Measurements from ENCODE around the gene PODNL1.
"Not testable (repeated sequence)": the region's sequence is repeated elsewhere in the genome, so short reads cannot be mapped to it uniquely, and the experiment has no call there.

Gene PODNL1

GRCh38 chr19:13923194-13923987 lies 14.8 kb downstream of the PODNL1 start:
- no peak for DNase-seq

- DNase-seq, result not testable (repeated sequence)
Observed at GRCh38 chr19:13922118-13922517, 16.1 kb downstream of the PODNL1 start.

- no peak for DNase-seq
Observed at GRCh38 chr19:13920940-13921747, 17.1 kb downstream of the PODNL1 start.

GRCh38 chr19:13920524-13920923 lies 17.7 kb downstream of the PODNL1 start:
- DNase-seq, result no peak

- DNase-seq, result no peak
Observed at GRCh38 chr19:13918726-13919411, 19.3 kb downstream of the PODNL1 start.

GRCh38 chr19:13917888-13918406 lies 20.3 kb downstream of the PODNL1 start:
- no peak for DNase-seq

- no peak for DNase-seq
Observed at GRCh38 chr19:13914777-13915176, 23.4 kb downstream of the PODNL1 start.

GRCh38 chr19:13913352-13913751 lies 24.9 kb downstream of the PODNL1 start:
- no peak for DNase-seq

- no peak for DNase-seq
Observed at GRCh38 chr19:13909430-13909829, 28.8 kb downstream of the PODNL1 start.

GRCh38 chr19:13908674-13909073 lies 29.5 kb downstream of the PODNL1 start:
- no peak for DNase-seq

GRCh38 chr19:13906910-13907309 lies 31.3 kb downstream of the PODNL1 start:
- DNase-seq, result no peak

- peak; percentile 74 for DNase-seq
Observed at GRCh38 chr19:13906521-13906904, 31.7 kb downstream of the PODNL1 start.

GRCh38 chr19:13905634-13906520 lies 32.3 kb downstream of the PODNL1 start, which contains the start of the genes BRME1 and CC2D1A:
BRME1 (minus strand) TSS chr19:13906117; CDS start chr19:13904892, 1,225 bp downstream.
CC2D1A (plus strand) TSS chr19:13906201; CDS start chr19:13906442, 241 bp downstream.
- peak; percentile 95 for DNase-seq

- DNase-seq, result peak; percentile 15
Observed at GRCh38 chr19:13902993-13903555, 35.1 kb downstream of the PODNL1 start.

- DNase-seq, result no peak
Observed at GRCh38 chr19:13899912-13900584, 38.2 kb downstream of the PODNL1 start.

GRCh38 chr19:13899393-13899792 lies 38.8 kb downstream of the PODNL1 start:
- peak; percentile 35 for DNase-seq

GRCh38 chr19:13896227-13896626 lies 42.0 kb downstream of the PODNL1 start:
- no peak for DNase-seq

GRCh38 chr19:13894552-13894951 lies 43.7 kb downstream of the PODNL1 start:
- no peak for DNase-seq

GRCh38 chr19:13892870-13893269 lies 45.3 kb downstream of the PODNL1 start:
- no peak for DNase-seq

- DNase-seq, result no peak
Observed at GRCh38 chr19:13890136-13890535, 48.1 kb downstream of the PODNL1 start.

- no peak for DNase-seq
Observed at GRCh38 chr19:13888281-13888680, 49.9 kb downstream of the PODNL1 start.

Measured in NCI-H146 (cell line).